ENCODE data around the gene SHROOM3. TPM values are rescaled to one million over a fixed set of nuclear protein-coding genes. Genes with fewer than 3 reads are reported as not detected.
A peak's percentile ranks its signal among the peaks of the same experiment; 100 is the strongest.

The SHROOM3 gene
- total and polyA plus RNA-seq, 2 donors (not counting 1 experiment from before 2014, with no cell fraction given) = 0.91 to 1.5 TPM

DNA sequence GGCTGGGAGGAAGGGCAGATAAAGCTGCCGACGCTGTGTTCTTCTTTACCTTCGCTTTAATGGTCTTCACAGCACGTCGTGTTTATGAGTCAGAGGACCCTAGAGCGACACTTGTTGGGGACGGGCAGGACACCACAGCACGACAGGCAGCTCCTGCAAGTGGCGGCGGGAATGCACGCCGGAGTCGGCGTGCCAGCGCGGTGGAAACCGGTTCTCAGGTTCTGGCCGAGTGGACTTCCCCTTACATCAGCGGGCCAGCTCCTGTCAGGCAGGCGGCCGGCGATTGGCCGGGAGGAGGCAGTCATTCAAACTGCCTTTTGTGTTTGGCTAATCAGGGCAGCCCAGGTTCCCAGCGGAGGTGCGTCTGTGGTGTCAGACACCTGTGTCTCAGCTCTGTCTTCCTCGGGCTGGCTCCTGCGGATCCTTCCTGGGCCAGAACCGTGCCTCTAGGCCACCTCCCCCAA is 150.9 kb downstream of the SHROOM3 start:
- H3K4me3 ChIP-seq (ENCODE audit: control extremely low read depth in 1 of 5, extremely low read depth in 1 of 5, insufficient read depth in 1 of 5, low read depth in 2 of 5, low read length in 4 of 5) = peak overlapping the region in 4 of 5 experiments; percentile 7 to 42 (median 25)
- H3K27me3 ChIP-seq (replicated peaks in 1 of 4; ENCODE audit: control extremely low read depth in 1 of 4, control insufficient read depth in 3 of 4, insufficient read depth in 4 of 4, low read length in 3 of 4) = peaks cover 0 to 15% (median 8%) of the 10 kb centered on the region in 4 experiments
- ATAC-seq (ENCODE audit: low read depth) = peak; percentile 28
- intact Hi-C loops (cut with micrococcal nuclease) = no loop called here
- 11% methylated on average over 28 of the region's 28 CpGs for WGBS (ENCODE audit: insufficient coverage)
- no peaks in the 10 kb centered on the region for H3K79me2 ChIP-seq (ENCODE audit: control insufficient read depth, insufficient read depth, low read length)
- H3K9ac ChIP-seq (ENCODE audit: low read length) = peak overlapping the region; percentile 55
- H3K9me3 Mint-ChIP-seq (ENCODE audit: insufficient read depth) = no peaks in the 10 kb centered on the region
- H2AFZ ChIP-seq (ENCODE audit: insufficient read depth, low read depth, low read length, poor library complexity, severe bottlenecking) = peak overlapping the region; percentile 74
- peaks cover 7% of the 10 kb centered on the region for H3K4me1 Mint-ChIP-seq
- CTCF ChIA-PET = interaction anchor here (0.9 kb wide), 1 partner anchor 23 kb away, joined by 3 read pairs; no protein-coding TSS in a partner anchor
- peaks cover 0 to 3% (median 0%) of the 10 kb centered on the region in 3 donors for H3K9me3 ChIP-seq (ENCODE audit: control extremely low read depth in 1 of 3, control insufficient read depth in 2 of 3, insufficient read depth in 1 of 3, low read length in 2 of 3)
- H4K20me1 ChIP-seq (ENCODE audit: control insufficient read depth, insufficient read depth, low read length, poor library complexity, severe bottlenecking) = no peaks in the 10 kb centered on the region
- H3K27me3 Mint-ChIP-seq = peaks cover 55% of the 10 kb centered on the region
- peaks cover 8 to 9% of the 10 kb centered on the region in 2 donors for H3K4me1 ChIP-seq (ENCODE audit: control insufficient read depth in 2 of 2, insufficient read depth in 2 of 2, low read length in 2 of 2)
- POLR2A ChIA-PET = no interaction called here
- H3K4me3 Mint-ChIP-seq = peak overlapping the region; percentile 76
- peak overlapping the region; percentile 69 for H3K4me2 ChIP-seq (replicated peaks; ENCODE audit: low read depth, low read length, poor library complexity, severe bottlenecking)
- H3K27ac ChIP-seq (ENCODE audit: low read length in 2 of 2) = peak overlapping the region in 1 of 2 donors; percentile 43
- DNase-seq = peak; percentile 50
- no peak overlapping the region for H3K27ac Mint-ChIP-seq
- H3K36me3 ChIP-seq (replicated peaks in 1 of 2; ENCODE audit: control extremely low read depth in 1 of 2, control insufficient read depth in 1 of 2, extremely low read depth in 1 of 2, insufficient read depth in 2 of 2, low read length in 1 of 2) = no peaks in the 10 kb centered on the region
- no peak for TF ChIP-seq EZH2 (IDR thresholded peaks at IDR 0.05; ENCODE audit: borderline replicate concordance, insufficient read depth, low read depth, low read length, poor library complexity, severe bottlenecking)
- TF ChIP-seq, protein P1, sequence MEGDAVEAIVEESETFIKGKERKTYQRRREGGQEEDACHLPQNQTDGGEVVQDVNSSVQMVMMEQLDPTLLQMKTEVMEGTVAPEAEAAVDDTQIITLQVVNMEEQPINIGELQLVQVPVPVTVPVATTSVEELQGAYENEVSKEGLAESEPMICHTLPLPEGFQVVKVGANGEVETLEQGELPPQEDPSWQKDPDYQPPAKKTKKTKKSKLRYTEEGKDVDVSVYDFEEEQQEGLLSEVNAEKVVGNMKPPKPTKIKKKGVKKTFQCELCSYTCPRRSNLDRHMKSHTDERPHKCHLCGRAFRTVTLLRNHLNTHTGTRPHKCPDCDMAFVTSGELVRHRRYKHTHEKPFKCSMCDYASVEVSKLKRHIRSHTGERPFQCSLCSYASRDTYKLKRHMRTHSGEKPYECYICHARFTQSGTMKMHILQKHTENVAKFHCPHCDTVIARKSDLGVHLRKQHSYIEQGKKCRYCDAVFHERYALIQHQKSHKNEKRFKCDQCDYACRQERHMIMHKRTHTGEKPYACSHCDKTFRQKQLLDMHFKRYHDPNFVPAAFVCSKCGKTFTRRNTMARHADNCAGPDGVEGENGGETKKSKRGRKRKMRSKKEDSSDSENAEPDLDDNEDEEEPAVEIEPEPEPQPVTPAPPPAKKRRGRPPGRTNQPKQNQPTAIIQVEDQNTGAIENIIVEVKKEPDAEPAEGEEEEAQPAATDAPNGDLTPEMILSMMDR (IDR thresholded peaks at IDR 0.05) = no peak

DNA sequence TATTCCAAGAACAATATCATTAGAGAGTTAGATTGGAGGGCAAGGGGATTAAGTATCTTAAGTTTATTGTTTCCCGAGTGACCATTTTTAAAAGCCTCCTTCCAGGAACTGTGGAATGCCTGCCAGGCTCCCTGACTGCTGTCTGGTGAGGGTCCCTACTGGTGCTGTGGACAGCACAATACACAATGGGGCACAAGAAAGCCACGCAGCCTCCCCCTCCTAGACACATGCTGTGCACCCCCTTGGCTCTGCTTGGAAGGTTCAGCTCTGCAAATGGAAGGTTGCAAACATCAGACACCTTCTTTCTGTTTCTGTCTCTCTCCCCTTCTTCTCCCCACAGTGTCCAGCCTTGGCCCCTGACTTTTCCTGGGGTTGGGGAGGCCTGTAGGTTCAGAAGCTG is 153.2 kb downstream of the SHROOM3 start:
- ChIA-PET CTCF (no interaction called here), POLR2A (no interaction called here)
- DNase-seq (no peak), ATAC-seq (ENCODE audit: low read depth) (no peak)
- Histone ChIP-seq H3K36me3 (replicated peaks in 1 of 2; ENCODE audit: control extremely low read depth in 1 of 2, control insufficient read depth in 1 of 2, extremely low read depth in 1 of 2, insufficient read depth in 2 of 2, low read length in 1 of 2) (no peaks in the 10 kb centered on the region), H3K4me3 (ENCODE audit: control extremely low read depth in 1 of 5, extremely low read depth in 1 of 5, insufficient read depth in 1 of 5, low read depth in 2 of 5, low read length in 4 of 5) (no peak overlapping the region), H4K20me1 (ENCODE audit: control insufficient read depth, insufficient read depth, low read length, poor library complexity, severe bottlenecking) (no peaks in the 10 kb centered on the region), H2AFZ (ENCODE audit: insufficient read depth, low read depth, low read length, poor library complexity, severe bottlenecking) (no peak overlapping the region), H3K4me1 (ENCODE audit: control insufficient read depth in 2 of 2, insufficient read depth in 2 of 2, low read length in 2 of 2) (peaks cover 8 to 9% of the 10 kb centered on the region in 2 donors), H3K4me2 (replicated peaks; ENCODE audit: low read depth, low read length, poor library complexity, severe bottlenecking) (no peak overlapping the region), H3K9ac (ENCODE audit: low read length) (no peak overlapping the region), H3K9me3 (ENCODE audit: control extremely low read depth in 1 of 3, control insufficient read depth in 2 of 3, insufficient read depth in 1 of 3, low read length in 2 of 3) (peaks cover 0 to 3% (median 0%) of the 10 kb centered on the region in 3 donors), H3K27ac (ENCODE audit: low read length in 2 of 2) (no peak overlapping the region), H3K79me2 (ENCODE audit: control insufficient read depth, insufficient read depth, low read length) (no peaks in the 10 kb centered on the region), H3K27me3 (replicated peaks in 1 of 4; ENCODE audit: control extremely low read depth in 1 of 4, control insufficient read depth in 3 of 4, insufficient read depth in 4 of 4, low read length in 3 of 4) (peaks cover 0 to 15% (median 8%) of the 10 kb centered on the region in 4 experiments)
- WGBS (ENCODE audit: insufficient coverage) = 82% methylated on average over 2 of the region's 2 CpGs
- H3K4me3 Mint-ChIP-seq = no peak overlapping the region
- no peak overlapping the region for H3K27ac Mint-ChIP-seq
- H3K4me1 Mint-ChIP-seq = peaks cover 7% of the 10 kb centered on the region
- peaks cover 39% of the 10 kb centered on the region for H3K27me3 Mint-ChIP-seq
- no peak for TF ChIP-seq EZH2 (IDR thresholded peaks at IDR 0.05; ENCODE audit: borderline replicate concordance, insufficient read depth, low read depth, low read length, poor library complexity, severe bottlenecking)
- TF ChIP-seq, protein P1 (IDR thresholded peaks at IDR 0.05) = no peak
- intact Hi-C loops (cut with micrococcal nuclease) = no loop called here
- no peaks in the 10 kb centered on the region for H3K9me3 Mint-ChIP-seq (ENCODE audit: insufficient read depth)
